ENCODE measurements around the gene ENTPD7.
"Not testable (repeated sequence)": the region's sequence is repeated elsewhere in the genome, so short reads cannot be mapped to it uniquely, and the experiment has no call there.

ENTPD7 gene, protein sequence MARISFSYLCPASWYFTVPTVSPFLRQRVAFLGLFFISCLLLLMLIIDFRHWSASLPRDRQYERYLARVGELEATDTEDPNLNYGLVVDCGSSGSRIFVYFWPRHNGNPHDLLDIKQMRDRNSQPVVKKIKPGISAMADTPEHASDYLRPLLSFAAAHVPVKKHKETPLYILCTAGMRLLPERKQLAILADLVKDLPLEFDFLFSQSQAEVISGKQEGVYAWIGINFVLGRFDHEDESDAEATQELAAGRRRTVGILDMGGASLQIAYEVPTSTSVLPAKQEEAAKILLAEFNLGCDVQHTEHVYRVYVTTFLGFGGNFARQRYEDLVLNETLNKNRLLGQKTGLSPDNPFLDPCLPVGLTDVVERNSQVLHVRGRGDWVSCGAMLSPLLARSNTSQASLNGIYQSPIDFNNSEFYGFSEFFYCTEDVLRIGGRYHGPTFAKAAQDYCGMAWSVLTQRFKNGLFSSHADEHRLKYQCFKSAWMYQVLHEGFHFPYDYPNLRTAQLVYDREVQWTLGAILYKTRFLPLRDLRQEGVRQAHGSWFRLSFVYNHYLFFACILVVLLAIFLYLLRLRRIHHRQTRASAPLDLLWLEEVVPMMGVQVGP

GRCh38 chr10:99659031-99659867 is at the start of gene ENTPD7:
ENTPD7 (plus strand) TSS chr10:99659509; CDS start chr10:99659957, 448 bp downstream.
- DNase-seq (ENCODE audit: low read depth in 2 of 2) = peak; percentile 71

GRCh38 chr10:99610221-99610620 is 49.1 kb upstream of the ENTPD7 start:
- no peak for DNase-seq (ENCODE audit: low read depth in 2 of 2)

DNA sequence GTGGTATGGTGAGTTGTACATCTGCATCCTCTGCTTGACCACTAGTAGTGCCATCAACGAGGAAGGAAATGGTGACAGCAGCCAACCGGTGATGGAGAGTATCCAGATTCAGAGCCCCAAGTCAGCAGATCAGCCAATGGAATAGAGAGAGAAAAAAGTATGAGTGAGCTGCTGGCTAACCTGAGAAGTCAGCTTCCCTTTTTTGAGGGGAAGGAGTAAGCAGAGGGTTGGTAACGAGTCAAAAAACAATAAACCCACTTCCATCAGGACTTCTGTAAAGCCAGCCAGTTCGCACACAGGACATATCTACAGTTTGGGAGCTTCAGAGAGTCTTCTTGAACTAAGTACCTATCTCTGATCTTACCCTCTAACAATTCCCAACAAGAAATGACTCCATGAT is 48.0 kb upstream of the ENTPD7 start:
- no peak for DNase-seq (ENCODE audit: low read depth in 2 of 2)

- DNase-seq (ENCODE audit: low read depth in 2 of 2) = no peak
These were observed 47.0 kb upstream of the ENTPD7 start for GRCh38 chr10:99612167-99612831.

- no peak for DNase-seq (ENCODE audit: low read depth in 2 of 2)
These were observed 43.9 kb upstream of the ENTPD7 start for GRCh38 chr10:99615426-99615825.

- no peak for DNase-seq (ENCODE audit: low read depth in 2 of 2)
These were observed 41.6 kb upstream of the ENTPD7 start for GRCh38 chr10:99617696-99618095.

DNA sequence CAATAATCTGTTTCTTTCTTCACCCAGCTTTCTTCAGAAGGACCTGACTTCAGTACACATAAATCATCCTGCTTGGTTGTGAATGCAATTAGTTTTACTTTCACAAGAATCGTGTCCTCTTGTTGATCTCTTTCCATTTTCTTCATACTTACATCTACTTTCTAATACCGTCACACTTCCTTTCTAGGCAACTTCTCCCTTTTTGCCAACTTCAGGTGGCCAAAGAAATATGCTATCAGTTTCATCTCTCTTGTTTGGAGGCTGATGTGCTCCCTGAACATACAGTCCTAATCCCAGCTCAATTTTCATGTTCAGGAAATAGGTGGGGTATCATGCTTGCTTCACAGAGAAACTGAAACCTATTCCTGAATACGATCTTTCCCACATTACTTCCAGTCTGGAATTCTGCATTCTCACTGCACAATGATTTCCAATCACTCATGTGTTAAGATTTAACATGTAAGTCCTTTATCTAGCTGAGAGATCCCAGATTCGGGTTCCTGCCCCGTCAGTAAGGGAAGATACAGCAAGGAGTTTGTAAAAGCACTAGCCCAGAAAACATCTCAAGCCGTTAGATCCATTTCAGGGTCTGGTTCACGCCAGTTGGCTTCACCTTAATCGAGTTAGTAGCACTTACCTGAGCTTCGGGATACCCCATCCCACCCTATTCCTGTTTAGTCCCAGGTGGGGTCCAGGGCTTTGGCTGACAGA is 40.1 kb upstream of the ENTPD7 start:
- DNase-seq (ENCODE audit: low read depth in 2 of 2) = no peak

DNA sequence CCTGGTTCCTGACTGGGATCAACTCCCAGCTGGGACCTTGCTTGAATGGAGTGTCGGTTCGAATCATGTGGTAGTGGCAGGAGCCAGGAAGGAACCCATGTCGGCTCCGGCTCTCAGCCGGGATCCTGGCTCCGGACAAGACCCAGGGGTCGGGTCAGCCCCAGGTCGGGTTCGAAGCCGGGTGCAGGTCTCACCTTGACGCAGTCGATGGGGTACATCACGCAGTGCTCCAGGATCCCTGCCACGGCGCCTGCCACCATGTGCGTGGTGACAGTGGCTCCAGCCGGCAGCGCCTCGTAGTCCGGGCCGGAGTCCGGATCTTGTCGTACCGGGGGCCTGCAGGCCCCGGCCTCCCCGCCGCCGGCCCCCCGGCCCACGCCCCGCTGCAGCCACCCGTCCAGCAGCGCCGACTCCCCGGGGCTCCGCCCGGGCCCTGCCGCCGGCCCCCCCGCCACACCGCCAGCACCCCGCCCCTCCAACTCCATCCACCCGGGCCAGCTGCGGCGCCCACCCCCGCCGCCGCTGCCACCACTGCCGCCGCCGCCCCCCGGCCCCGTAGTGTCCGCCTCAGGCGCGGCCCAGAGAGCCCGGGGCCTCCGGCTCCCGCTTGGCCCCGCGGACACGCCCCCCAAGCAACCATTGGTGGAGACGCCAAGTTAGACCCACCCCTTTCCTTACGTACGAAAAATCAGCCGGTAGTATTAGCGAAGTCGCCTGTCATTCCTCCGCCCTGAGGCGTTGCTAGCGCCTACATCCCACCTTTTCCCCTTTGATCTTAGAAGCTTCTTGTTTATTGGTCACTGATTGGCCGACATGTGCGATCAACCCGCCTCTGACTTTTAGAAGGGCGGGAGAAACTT is 39.2 kb upstream of the ENTPD7 start, which contains the start of gene SLC25A28:
TSS of gene SLC25A28 (minus strand) at position 589 of the 860 bp plus-strand sequence. CDS start at position 485, 104 bp downstream.
- DNase-seq (ENCODE audit: low read depth in 2 of 2) = peak; percentile 78 to 82

GRCh38 chr10:99620711-99621453 is 38.4 kb upstream of the ENTPD7 start:
- peak; percentile 61 to 71 for DNase-seq (ENCODE audit: low read depth in 2 of 2)

DNA sequence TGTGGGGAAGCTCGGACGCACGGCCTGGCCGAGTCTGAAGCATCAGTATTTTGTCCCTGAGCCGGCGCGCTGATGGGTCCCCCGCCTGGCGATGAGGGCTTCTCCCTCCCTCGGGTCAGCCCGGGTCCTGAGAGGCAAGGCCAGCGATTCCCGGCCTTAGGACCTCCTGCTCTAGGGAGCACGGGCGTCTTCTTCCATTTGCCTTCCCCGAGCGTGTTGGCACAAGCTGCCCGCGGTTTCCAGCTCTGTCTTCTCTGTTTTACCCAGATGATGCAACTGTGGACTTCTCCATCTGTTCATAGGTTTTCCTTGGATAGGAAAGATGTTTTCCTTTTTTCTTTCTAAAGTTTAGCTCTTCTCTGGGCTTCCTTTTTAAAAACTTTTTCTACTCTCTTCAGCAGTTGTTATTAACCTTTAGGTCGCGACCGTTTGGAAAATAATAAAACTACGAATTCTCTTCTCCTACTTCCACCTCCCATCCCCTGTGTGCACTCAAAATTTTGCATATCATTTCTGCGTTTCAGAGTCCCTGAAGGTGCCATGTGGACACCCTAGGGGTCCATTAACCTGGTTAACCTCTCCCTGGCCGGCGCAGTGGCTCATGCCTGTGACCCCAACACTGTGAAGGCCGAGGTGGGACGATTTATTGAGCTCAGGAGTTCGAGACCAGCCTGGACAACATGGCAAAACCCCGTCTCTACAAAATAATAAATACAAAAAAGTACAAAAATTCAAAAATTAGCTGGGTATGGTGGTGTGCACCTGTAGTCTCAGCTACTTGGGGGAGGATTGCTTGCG is 37.7 kb upstream of the ENTPD7 start:
- DNase-seq (ENCODE audit: low read depth in 2 of 2) = no peak

DNA sequence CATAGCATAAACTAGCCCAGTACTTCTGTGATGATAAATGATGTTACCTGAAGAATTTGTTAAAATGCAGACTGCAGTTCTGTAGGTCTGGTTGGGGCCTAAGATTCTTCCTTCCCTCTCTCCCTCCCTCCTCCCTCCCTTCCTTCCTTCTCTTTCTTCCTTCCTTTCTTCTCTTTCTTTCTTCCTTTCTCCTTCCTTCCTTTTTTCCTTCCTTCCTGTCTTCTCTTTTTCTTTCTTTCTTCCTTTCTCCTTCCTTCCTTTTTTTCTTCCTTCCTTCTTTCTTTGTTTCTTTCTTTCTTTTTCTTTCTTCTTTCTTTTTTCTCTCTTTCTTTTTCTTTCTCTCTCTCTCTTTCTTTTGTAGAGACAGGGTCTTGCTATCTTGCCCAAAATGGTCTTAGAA is 35.4 kb upstream of the ENTPD7 start:
- no peak for DNase-seq (ENCODE audit: low read depth in 2 of 2)

DNA sequence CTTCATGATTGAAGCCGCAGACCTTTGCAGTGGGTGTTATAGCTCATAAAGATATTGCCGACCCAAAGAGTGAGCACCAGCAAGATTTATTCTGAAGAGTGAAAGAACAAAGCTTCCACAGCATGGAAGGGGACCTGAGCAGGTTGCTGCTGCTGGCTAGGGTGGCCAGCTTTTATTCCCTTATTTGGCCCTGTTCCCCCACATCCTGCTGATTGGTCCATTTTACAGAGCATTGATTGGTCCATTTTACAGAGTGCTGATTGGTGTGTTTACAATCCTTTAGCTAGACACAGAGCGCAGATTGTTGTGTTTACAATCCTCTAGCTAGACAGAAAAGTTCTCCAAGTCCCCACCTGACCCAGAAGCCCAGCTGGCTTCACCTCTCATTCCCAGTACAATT is 34.2 kb upstream of the ENTPD7 start:
- DNase-seq (ENCODE audit: low read depth in 2 of 2) = not testable (repeated sequence)

- no peak for DNase-seq (ENCODE audit: low read depth in 2 of 2)
These were observed 30.2 kb upstream of the ENTPD7 start for GRCh38 chr10:99628923-99629624.

DNA sequence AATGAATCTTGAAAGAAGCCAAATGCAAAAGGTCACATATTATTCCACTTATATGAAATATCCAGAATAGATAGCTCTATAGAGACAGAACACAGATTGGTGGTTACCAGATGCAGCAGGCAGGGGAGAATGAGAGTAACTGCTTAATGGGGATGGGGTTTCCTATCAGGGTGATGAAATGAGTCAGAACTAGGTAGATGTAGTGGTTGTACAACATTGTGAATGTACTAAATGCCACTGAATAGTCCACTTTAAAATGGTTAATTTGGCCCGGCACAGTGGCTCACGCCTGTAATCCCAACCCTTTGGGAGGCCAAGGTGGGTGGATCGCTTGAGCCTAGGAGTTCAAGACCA is 29.7 kb upstream of the ENTPD7 start:
- no peak for DNase-seq (ENCODE audit: low read depth in 2 of 2)

GRCh38 chr10:99630433-99630832 is 28.9 kb upstream of the ENTPD7 start:
- DNase-seq (ENCODE audit: low read depth in 2 of 2) = no peak

- DNase-seq (ENCODE audit: low read depth in 2 of 2) = no peak
These were observed 28.3 kb upstream of the ENTPD7 start for GRCh38 chr10:99630991-99631390.

GRCh38 chr10:99631496-99631895 is 27.8 kb upstream of the ENTPD7 start:
- no peak for DNase-seq (ENCODE audit: low read depth in 2 of 2)

DNA sequence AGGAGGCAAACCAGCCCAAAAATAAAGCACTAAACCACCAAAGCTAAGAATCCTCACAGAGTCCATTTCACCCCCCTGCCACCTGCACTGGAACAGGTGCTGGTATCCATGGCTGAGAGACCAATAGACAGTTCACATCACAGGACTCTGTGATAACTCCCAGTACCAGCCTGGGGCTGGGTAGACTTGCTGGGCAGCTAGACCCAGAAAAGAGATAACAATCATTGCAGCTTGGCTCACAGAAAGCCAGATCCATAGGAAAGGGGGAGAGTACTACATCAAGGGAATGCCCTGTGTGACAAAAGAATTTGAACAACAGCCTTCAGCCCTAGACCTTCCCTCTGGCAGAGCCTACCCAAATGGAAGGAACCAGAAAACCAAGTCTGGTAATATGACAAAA is 25.5 kb upstream of the ENTPD7 start:
- DNase-seq (ENCODE audit: low read depth in 2 of 2) = no peak
